HEK293T (cell line): ENCODE measurements around the gene PSMB4.

Source experiments
- CTCF ChIA-PET: fragments of 350-600 bp; formaldehyde crosslinking; extraction: SDS; loops from one replicate; lab custom pipeline; 2021; ENCODE audit warnings: antibody characterized with exemption, inconsistent platforms; lab: Yijun Ruan, JAX
- POLR2A ChIA-PET: fragments of 350-600 bp; formaldehyde crosslinking; extraction: SDS; loops from one replicate; lab custom pipeline; 2020; ENCODE audit warnings: antibody characterized with exemption, inconsistent platforms; lab: Yijun Ruan, JAX
- DNase-seq: peaks from one replicate; pipeline ENCODE4 v3.0.0; 2012; ENCODE audit warnings: mixed read lengths; ENCODE audit errors: extremely low spot score
- ARNT ChIP-seq: fragments of 450-650 bp; IDR thresholded peaks from 2 replicates; pipeline ENCODE4 v1.6.1; 2017; ENCODE audit warnings: mild to moderate bottlenecking
- BHLHE40 ChIP-seq: fragments of 450-650 bp; IDR thresholded peaks from 2 replicates; pipeline ENCODE4 v1.6.1; 2016; ENCODE audit warnings: mild to moderate bottlenecking, moderate library complexity, borderline replicate concordance
- CTBP1 ChIP-seq: fragments of 450-650 bp; IDR thresholded peaks from 2 replicates; pipeline ENCODE4 v1.6.1; 2016; ENCODE audit warnings: borderline replicate concordance
- ELF4 ChIP-seq: fragments of 450-650 bp; IDR thresholded peaks from 2 replicates; pipeline ENCODE4 v1.6.1; 2017; ENCODE audit warnings: antibody characterized with exemption
- FOXA1 ChIP-seq: fragments of 450-650 bp; IDR thresholded peaks from 2 replicates; pipeline ENCODE4 v1.6.1; 2016; ENCODE audit warnings: mild to moderate bottlenecking
- FOXK2 ChIP-seq: fragments of 450-650 bp; IDR thresholded peaks from 2 replicates; pipeline ENCODE4 v1.6.1; 2016; ENCODE audit warnings: mild to moderate bottlenecking
- FOXM1 ChIP-seq: fragments of 450-650 bp; IDR thresholded peaks from 2 replicates; pipeline ENCODE4 v1.6.1; 2017; ENCODE audit warnings: mild to moderate bottlenecking, borderline replicate concordance
- HDGF ChIP-seq: fragments of 450-650 bp; IDR thresholded peaks from 2 replicates; pipeline ENCODE4 v1.6.1; 2017; ENCODE audit warnings: antibody characterized with exemption, borderline replicate concordance
- L3MBTL2 ChIP-seq: fragments of 450-650 bp; conservative IDR thresholded peaks from 2 replicates; pipeline ENCODE4 v1.6.1; 2016; ENCODE audit warnings: mild to moderate bottlenecking
- LEF1 ChIP-seq: fragments of 450-650 bp; IDR thresholded peaks from 2 replicates; pipeline ENCODE4 v1.6.1; 2017; ENCODE audit warnings: mild to moderate bottlenecking, borderline replicate concordance
- NFRKB ChIP-seq: fragments of 450-650 bp; IDR thresholded peaks from 2 replicates; pipeline ENCODE4 v1.6.1; 2016; ENCODE audit warnings: mild to moderate bottlenecking, moderate library complexity
- PKNOX1 ChIP-seq: fragments of 450-650 bp; IDR thresholded peaks from 2 replicates; pipeline ENCODE4 v1.6.1; 2016
- SP1 ChIP-seq: fragments of 450-650 bp; IDR thresholded peaks from 2 replicates; pipeline ENCODE4 v1.6.1; 2017
- SUZ12 ChIP-seq: fragments of 450-650 bp; IDR thresholded peaks from 2 replicates; pipeline ENCODE4 v1.6.1; 2016; ENCODE audit warnings: mild to moderate bottlenecking
- TARDBP ChIP-seq: fragments of 450-650 bp; IDR thresholded peaks from 2 replicates; pipeline ENCODE4 v1.6.1; 2016
- ZNF384 ChIP-seq: fragments of 450-650 bp; IDR thresholded peaks from 2 replicates; pipeline ENCODE4 v1.6.1; 2016

PSMB4 gene

GRCh38 chr1:151370211-151370911, 29.0 kb upstream of the PSMB4 start:
- CTCF ChIA-PET = interaction anchor here (0.6 to 1.1 kb wide), 4 partner anchors 15 to 610 kb away, joined by 3 to 4 read pairs (median 4); no protein-coding TSS in a partner anchor
- peak; percentile 6 for DNase-seq

GRCh38 chr1:151371370-151372057, 27.9 kb upstream of the PSMB4 start:
- ChIA-PET POLR2A (interaction anchor here (0.9 to 2.3 kb wide), 6 partner anchors 11 to 140 kb away, joined by 3 to 16 read pairs (median 7); partner anchors contain the start of genes CGN, PSMB4, RFX5 and ZNF687), CTCF (interaction anchor here (0.6 to 1.2 kb wide), 3 partner anchors 11 to 264 kb away, joined by 3 to 5 read pairs (median 4); no protein-coding TSS in a partner anchor)
- TF ChIP-seq TARDBP = no peak
- no peak for TF ChIP-seq FOXK2
- TF ChIP-seq SUZ12 = no peak
- no peak for TF ChIP-seq SP1
- TF ChIP-seq FOXM1 = no peak
- TF ChIP-seq CTBP1 = no peak
- TF ChIP-seq HDGF = no peak
- TF ChIP-seq ELF4 = no peak
- DNase-seq = peak; percentile 44

More at GRCh38 chr1:151370211-151370911, 29.0 kb upstream of the PSMB4 start:
- POLR2A ChIA-PET = interaction anchor here (0.8 to 1.2 kb wide), 3 partner anchors 25 to 43 kb away, joined by 3 read pairs; partner anchors contain the start of genes PI4KB and PSMB4
- TF ChIP-seq CTBP1 (no peak), PKNOX1 (no peak), ZNF384 (no peak)

- DNase-seq = peak; percentile 70
- ChIA-PET CTCF (interaction anchor here (0.5 to 1.2 kb wide), 4 partner anchors 10 to 264 kb away, joined by 3 to 11 read pairs (median 5); no protein-coding TSS in a partner anchor), POLR2A (interaction anchor here (0.9 to 2.3 kb wide), 7 partner anchors 10 to 139 kb away, joined by 3 to 16 read pairs (median 5); partner anchors contain the start of genes CGN, PSMB4, RFX5 and ZNF687)
- TF ChIP-seq FOXA1 (no peak), SUZ12 (no peak), LEF1 (no peak), TARDBP (no peak), PKNOX1 (no peak), L3MBTL2 (no peak), SP1 (no peak), ARNT (no peak), NFRKB (no peak), FOXK2 (no peak), HDGF (no peak), BHLHE40 (no peak), FOXM1 (no peak), ZNF384 (no peak)
Observed at GRCh38 chr1:151372058-151372934, 27.1 kb upstream of the PSMB4 start, which contains the start of gene SELENBP1. TSS of gene SELENBP1 (minus strand) at chr1:151372705. CDS start at chr1:151372641, 64 bp downstream.

GRCh38 chr1:151373196-151373595, 26.2 kb upstream of the PSMB4 start:
- DNase-seq = no peak
- ChIA-PET CTCF (no interaction called here), POLR2A (interaction anchor here (0.7 to 2.3 kb wide), 6 partner anchors 9 to 92 kb away, joined by 3 to 16 read pairs (median 7); partner anchors contain the start of genes PSMB4, RFX5 and ZNF687)
- TF ChIP-seq FOXA1 (no peak), SUZ12 (no peak), BHLHE40 (no peak), SP1 (no peak), FOXM1 (no peak), L3MBTL2 (no peak), NFRKB (no peak), PKNOX1 (no peak), FOXK2 (no peak), HDGF (no peak), TARDBP (no peak), ARNT (no peak)

- ChIA-PET POLR2A (no interaction called here), CTCF (no interaction called here)
- DNase-seq = no peak
- no peak for TF ChIP-seq L3MBTL2
- no peak for TF ChIP-seq FOXA1
- TF ChIP-seq ZNF384 = peak; percentile 58
- TF ChIP-seq SP1 = no peak
- no peak for TF ChIP-seq SUZ12
- no peak for TF ChIP-seq ARNT
- no peak for TF ChIP-seq HDGF
Observed at GRCh38 chr1:151377150-151377884, 22.1 kb upstream of the PSMB4 start.
